ENCODE measurements around the gene BASP1. TPM values are rescaled to one million over a fixed set of nuclear protein-coding genes. Genes with fewer than 3 reads are reported as not detected.

The BASP1 gene
- total and polyA plus RNA-seq, 2 experiments from 2014 or later: 87.5 to 114 TPM

DNA sequence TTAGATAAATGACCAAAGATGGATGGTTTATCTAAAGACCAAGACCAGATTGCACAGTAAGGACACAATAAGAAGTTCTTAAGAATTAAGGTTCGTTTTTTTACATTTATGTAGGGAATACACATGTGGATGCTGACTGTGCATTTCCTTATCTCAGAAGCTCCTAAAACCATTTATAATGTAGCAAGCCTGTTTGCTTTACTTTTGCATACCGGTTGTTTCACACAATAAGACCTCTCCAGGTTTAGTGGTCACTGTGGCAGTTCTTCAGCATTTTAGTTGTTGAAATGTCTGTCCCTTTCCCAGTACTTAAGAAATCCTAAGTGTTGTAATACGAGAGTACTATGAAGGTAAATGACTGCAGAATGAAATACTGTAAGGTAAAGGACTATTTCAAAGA lies 43.6 kb downstream of the BASP1 start:
- Histone ChIP-seq H3K79me2 (replicated peaks; ENCODE audit: insufficient read depth) (peaks cover 95% of the 10 kb centered on the region), H2AFZ (no peak overlapping the region), H3K9me2 (ENCODE audit: insufficient read depth) (no peaks in the 10 kb centered on the region), H3F3A (replicated peaks; ENCODE audit: low read depth) (no peaks in the 10 kb centered on the region), H3K27me3 (ENCODE audit: insufficient read depth) (no peaks in the 10 kb centered on the region), H3K36me3 (ENCODE audit: insufficient read depth) (no peaks in the 10 kb centered on the region), H3K4me2 (peak overlapping the region; percentile 42; the same call in 1 of the 2 replicates), H3K4me3 (no peak overlapping the region), H3K4me1 (ENCODE audit: insufficient read depth) (peaks cover 29% of the 10 kb centered on the region), H3K27ac (ENCODE audit: low read depth) (peak overlapping the region; percentile 27; the same call in 1 of the 2 replicates), H4K20me1 (replicated peaks; ENCODE audit: insufficient read depth) (peaks cover 14% of the 10 kb centered on the region)
- peaks cover 4% of the 10 kb centered on the region for H3K27me3 Mint-ChIP-seq (ENCODE audit: insufficient read depth, low read depth, poor library complexity)
- ATAC-seq (no peak), DNase-seq (ENCODE audit: low spot score) (no peak)
- TF ChIP-seq POLR2AphosphoS5 (IDR thresholded peaks at IDR 0.05; ENCODE audit: low read depth) (no peak), EZH2phosphoT487 (IDR thresholded peaks at IDR 0.05; ENCODE audit: unreplicated experiment) (no peak), JUNB (IDR thresholded peaks at IDR 0.05; ENCODE audit: unreplicated experiment) (no peak), CTCF (conservative IDR thresholded peaks at IDR 0.05; ENCODE audit: low read depth in 2 of 2) (no peak), ZNF331 (CRISPR knock-in tag; IDR thresholded peaks at IDR 0.05; ENCODE audit: low read depth) (no peak), NANOG (IDR thresholded peaks at IDR 0.05; ENCODE audit: borderline replicate concordance) (no peak), EZH2 (IDR thresholded peaks at IDR 0.05; ENCODE audit: low read depth, unreplicated experiment) (no peak), ZNF462 (CRISPR knock-in tag; IDR thresholded peaks at IDR 0.05) (no peak)
- TF ChIP-seq, protein P1, sequence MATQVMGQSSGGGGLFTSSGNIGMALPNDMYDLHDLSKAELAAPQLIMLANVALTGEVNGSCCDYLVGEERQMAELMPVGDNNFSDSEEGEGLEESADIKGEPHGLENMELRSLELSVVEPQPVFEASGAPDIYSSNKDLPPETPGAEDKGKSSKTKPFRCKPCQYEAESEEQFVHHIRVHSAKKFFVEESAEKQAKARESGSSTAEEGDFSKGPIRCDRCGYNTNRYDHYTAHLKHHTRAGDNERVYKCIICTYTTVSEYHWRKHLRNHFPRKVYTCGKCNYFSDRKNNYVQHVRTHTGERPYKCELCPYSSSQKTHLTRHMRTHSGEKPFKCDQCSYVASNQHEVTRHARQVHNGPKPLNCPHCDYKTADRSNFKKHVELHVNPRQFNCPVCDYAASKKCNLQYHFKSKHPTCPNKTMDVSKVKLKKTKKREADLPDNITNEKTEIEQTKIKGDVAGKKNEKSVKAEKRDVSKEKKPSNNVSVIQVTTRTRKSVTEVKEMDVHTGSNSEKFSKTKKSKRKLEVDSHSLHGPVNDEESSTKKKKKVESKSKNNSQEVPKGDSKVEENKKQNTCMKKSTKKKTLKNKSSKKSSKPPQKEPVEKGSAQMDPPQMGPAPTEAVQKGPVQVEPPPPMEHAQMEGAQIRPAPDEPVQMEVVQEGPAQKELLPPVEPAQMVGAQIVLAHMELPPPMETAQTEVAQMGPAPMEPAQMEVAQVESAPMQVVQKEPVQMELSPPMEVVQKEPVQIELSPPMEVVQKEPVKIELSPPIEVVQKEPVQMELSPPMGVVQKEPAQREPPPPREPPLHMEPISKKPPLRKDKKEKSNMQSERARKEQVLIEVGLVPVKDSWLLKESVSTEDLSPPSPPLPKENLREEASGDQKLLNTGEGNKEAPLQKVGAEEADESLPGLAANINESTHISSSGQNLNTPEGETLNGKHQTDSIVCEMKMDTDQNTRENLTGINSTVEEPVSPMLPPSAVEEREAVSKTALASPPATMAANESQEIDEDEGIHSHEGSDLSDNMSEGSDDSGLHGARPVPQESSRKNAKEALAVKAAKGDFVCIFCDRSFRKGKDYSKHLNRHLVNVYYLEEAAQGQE (IDR thresholded peaks at IDR 0.05; ENCODE audit: unreplicated experiment): no peak
- no peak overlapping the region for H3K27ac Mint-ChIP-seq
- no peak overlapping the region for H3K4me3 Mint-ChIP-seq
- peaks cover 29% of the 10 kb centered on the region for H3K4me1 Mint-ChIP-seq
- H3K9me3 Mint-ChIP-seq: peaks cover 12% of the 10 kb centered on the region; the same call in 2 of the 3 replicates
- peaks cover 60% of the 10 kb centered on the region for H3K36me3 Mint-ChIP-seq (ENCODE audit: low read depth)

Data from GM23338 (cell line).